Panc1 (cell line): ENCODE results near the gene IGSF23.

Source experiments
- POLR2AphosphoS5 ChIP-seq: IDR thresholded peaks from 2 replicates; pipeline ENCODE4 v1.6.1; 2012; ENCODE audit warnings: mild to moderate bottlenecking, low read depth, low read length, moderate library complexity
- TF ChIP-seq, protein P1 (sequence below): fragments of 450-650 bp; IDR thresholded peaks from 2 replicates; pipeline ENCODE4 v1.5.1; 2017; ENCODE audit warnings: mild to moderate bottlenecking

DNA sequence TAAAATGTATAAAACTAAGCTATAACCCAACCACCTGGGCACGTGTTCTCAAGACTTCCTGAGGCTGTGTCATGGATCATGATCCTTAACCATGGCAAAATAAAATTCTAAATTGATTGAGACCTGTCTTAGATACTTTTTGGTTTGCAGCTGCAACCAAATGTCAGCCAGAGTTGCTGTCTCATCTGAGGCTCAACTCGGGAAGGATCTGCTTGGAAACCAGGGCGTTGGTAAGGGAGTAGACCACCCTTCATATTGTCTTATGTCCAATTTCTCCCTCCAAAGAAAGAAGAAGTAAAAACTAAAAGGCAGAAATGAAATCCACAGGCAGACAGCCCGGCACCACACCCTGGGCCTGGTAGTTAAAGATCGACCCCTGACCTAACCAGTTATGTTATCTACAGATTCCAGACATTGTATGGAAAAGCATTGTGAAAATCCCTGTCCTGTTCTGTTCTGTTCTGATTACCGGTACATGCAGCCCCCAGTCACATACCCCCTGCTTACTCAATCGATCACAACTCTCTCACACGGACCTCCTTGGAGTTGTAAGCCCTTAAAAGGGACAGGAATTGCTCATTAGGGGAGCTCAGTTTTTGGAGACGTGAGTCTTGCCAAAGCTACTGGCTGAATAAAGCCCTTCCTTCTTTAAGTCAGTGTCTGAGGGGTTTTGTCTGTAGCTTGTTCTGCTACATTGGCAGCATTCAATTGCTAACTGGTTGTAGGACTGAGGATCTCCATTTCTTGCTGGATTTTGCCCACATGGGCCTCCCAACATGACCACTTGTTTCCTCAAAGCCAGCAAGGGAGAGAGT is 22.9 kb upstream of the IGSF23 start:
- TF ChIP-seq, protein P1, sequence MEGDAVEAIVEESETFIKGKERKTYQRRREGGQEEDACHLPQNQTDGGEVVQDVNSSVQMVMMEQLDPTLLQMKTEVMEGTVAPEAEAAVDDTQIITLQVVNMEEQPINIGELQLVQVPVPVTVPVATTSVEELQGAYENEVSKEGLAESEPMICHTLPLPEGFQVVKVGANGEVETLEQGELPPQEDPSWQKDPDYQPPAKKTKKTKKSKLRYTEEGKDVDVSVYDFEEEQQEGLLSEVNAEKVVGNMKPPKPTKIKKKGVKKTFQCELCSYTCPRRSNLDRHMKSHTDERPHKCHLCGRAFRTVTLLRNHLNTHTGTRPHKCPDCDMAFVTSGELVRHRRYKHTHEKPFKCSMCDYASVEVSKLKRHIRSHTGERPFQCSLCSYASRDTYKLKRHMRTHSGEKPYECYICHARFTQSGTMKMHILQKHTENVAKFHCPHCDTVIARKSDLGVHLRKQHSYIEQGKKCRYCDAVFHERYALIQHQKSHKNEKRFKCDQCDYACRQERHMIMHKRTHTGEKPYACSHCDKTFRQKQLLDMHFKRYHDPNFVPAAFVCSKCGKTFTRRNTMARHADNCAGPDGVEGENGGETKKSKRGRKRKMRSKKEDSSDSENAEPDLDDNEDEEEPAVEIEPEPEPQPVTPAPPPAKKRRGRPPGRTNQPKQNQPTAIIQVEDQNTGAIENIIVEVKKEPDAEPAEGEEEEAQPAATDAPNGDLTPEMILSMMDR = no peak
- TF ChIP-seq POLR2AphosphoS5 = no peak
